Uterus (tissue), 2 donors: ENCODE results near the gene S100A13.

Experiments
- POLR2A ChIP-seq, 2 donors: fragments of 450-650 bp; IDR thresholded peaks; one replicate each; pipeline ENCODE4 v1.6.1; 2016; ENCODE audit warnings: antibody characterized with exemption in 2 of 2, mild to moderate bottlenecking in 1 of 2, moderate library complexity in 1 of 2
- TF ChIP-seq, protein P1 (sequence below), 4 experiments: fragments of 200-600 bp in 2 of 4; fragments of 450-650 bp in 2 of 4; sonication (generic) in 2 of 4; IDR thresholded peaks; one replicate each; pipeline ENCODE4 v1.5.1; 2016 to 2019; ENCODE audit warnings: antibody characterized with exemption in 4 of 4, mild to moderate bottlenecking in 2 of 4, moderate library complexity in 1 of 4

DNA sequence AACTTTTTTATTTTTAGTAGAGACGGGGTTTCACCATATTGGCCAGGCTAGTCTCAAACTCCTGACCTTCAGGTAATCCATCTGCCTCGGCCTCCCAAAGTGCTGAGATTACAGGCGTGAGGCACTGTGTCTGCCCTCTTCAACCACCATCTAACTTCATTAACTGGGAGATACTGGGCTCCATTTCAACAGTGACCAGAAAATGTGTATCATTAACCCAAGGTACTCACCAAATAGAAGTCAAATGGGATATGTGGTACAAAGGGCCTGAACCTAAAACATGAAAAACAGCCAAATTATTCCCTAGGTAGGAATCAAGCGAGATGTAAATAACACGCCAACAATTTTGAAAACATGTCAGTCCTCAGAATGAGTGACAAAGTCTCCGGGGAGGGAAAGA is 42.3 kb upstream of the S100A13 start:
- TF ChIP-seq, protein P1, sequence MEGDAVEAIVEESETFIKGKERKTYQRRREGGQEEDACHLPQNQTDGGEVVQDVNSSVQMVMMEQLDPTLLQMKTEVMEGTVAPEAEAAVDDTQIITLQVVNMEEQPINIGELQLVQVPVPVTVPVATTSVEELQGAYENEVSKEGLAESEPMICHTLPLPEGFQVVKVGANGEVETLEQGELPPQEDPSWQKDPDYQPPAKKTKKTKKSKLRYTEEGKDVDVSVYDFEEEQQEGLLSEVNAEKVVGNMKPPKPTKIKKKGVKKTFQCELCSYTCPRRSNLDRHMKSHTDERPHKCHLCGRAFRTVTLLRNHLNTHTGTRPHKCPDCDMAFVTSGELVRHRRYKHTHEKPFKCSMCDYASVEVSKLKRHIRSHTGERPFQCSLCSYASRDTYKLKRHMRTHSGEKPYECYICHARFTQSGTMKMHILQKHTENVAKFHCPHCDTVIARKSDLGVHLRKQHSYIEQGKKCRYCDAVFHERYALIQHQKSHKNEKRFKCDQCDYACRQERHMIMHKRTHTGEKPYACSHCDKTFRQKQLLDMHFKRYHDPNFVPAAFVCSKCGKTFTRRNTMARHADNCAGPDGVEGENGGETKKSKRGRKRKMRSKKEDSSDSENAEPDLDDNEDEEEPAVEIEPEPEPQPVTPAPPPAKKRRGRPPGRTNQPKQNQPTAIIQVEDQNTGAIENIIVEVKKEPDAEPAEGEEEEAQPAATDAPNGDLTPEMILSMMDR (IDR thresholded peaks at IDR 0.05) = no peak
- no peak for TF ChIP-seq POLR2A (IDR thresholded peaks at IDR 0.05)
